ENCODE results near the gene FBN2.
"Not testable (repeated sequence)": the region's sequence is repeated elsewhere in the genome, so short reads cannot be mapped to it uniquely, and the experiment has no call there.

FBN2 gene

DNA sequence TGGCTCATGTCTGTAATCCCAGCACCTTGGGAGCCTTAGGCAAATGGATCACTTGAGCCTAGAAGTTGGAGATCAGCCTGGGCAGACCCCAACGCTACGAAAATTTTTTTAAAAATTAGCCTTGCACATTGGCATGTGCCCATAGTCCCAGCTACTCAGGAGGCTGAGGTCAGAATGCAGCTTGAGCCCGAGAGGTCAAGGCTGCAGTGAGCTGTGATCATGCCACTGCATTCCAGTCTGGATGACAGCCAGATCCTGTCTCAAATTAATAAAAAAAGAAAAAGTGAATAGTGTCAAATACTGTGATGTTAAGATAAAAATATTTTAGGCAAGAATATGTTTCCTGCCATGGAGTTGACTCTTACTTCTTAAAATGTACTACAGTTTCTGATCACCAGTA lies 5.3 kb downstream of the FBN2 start:
- no peak for DNase-seq

DNA sequence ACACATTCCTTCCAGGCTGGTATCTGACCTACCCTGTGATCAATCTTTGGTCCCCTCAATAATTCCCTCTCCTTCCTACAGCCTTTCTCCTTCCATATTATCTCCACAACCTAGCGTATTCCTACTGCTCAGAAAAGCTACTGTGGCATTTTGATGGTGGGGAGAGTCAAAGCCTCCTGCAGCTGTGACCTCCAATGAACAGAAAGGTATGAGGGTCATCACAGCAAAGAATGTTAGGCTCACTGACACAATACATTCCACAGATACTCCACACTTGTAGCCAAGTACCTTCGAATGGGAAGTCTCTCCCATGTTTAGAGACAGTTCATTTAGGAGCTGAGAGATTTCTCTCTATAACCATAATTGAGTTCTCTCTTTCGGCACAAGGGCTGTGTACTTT lies 5.9 kb downstream of the FBN2 start:
- DNase-seq, result no peak

DNA sequence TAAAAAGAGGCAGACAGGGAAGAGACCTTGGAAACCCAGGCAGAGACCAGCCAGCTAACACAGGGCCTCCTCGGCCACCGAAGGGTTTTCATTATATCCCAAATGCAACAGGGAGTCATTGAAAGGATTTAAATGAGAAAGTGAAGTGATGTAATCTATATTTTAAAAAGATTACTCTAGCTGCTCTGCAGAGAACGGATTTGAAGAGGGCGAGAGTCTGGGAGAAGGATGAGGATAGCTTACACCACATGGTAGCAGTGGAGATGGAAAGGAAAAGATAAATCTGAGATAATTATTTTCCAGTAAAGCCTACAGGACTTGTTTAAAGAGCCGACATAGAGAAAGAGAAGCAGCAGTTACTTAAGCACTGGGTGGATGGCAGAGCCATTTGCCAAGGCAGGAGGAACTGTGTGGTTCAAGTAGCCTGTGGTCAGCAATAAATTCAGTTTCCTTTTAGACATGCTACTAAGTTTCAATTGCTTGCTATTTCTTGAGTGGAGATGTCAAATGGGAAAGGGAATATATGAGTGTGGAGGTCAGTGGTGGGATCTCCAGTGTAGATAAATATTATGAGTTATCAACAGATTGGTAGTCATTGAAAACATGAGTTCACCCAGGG lies 9.3 kb downstream of the FBN2 start:
- no peak for DNase-seq

- no peak for DNase-seq
Observed at GRCh38 chr5:128528126-128528525, 9.9 kb downstream of the FBN2 start.

- DNase-seq, result no peak
Observed at GRCh38 chr5:128527077-128527476, 11.0 kb downstream of the FBN2 start.

DNA sequence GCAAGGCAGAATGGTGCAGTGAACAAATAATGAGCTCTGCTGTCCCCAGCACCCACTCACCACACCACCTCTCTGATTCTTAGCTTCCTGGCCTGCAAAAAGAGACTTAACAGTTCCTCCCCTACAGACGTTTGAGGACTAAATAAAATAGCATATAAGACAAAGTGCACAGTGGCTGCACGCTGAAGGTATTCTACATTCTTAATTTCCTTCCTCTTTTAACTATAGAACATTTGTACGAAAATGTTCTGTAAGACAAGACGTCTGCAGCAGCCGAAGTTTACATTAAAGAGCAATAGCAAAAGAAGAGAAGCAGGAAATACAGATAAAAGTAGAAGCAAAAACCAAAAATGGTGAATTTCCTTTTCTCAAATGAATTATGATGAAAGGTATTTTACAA lies 15.7 kb downstream of the FBN2 start:
- DNase-seq, result no peak

DNA sequence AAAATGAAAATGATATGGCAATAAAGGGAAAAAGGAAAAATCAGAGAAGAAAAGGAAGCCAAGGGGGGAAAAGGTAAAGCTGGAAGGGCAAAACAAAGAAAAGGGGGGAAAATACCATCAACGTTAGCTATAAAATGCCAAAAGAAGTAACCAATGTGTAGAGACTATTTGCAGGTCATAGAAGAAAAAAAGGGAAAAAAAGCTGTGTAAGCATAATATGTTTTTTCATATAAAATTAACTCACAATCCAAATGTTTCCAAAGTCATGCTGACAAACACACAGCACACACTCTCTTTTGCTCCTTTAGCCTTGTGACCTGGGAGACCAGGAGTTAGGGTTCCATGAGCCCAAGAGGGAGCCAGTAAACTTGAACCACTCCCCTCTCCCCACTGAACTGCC lies 18.2 kb downstream of the FBN2 start:
- DNase-seq, result no peak

DNA sequence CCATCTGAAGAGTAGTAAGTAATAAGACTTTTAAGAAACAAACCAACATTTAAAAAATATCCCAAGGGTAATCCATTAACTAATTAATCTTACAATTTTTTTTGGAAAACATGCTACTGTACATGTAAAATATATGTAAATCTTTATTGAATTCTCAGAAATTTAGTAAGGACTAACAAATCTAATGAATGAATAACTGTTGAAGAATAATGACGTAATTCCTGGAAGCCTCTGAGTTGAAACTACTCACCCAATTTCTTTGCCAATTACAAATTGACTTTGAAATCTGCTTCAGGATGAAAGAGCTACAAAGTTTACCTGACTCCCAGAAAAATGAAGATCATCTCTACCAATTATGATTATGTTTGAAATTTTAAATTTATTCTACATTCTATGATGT lies 21.1 kb downstream of the FBN2 start:
- no peak for DNase-seq

DNA sequence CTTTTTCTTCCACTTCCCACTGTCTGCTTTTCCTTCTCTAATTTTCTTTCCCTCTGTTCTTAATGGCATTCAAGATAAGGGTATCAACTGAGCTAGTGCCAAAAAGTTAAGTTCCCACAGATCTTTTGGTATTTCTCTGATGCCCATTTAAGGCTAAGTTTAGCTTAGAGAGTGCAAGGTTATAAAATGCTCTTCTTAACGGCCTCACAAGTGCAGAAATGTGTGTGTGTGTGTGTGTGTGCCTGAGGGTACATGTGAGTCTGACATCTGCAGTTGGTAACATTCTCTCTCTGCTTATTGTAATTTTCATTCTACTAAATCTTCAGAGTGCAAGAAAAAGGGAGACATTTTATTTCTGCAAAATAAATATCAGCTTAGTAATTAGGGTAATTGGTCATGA lies 24.2 kb downstream of the FBN2 start:
- DNase-seq, result no peak

DNA sequence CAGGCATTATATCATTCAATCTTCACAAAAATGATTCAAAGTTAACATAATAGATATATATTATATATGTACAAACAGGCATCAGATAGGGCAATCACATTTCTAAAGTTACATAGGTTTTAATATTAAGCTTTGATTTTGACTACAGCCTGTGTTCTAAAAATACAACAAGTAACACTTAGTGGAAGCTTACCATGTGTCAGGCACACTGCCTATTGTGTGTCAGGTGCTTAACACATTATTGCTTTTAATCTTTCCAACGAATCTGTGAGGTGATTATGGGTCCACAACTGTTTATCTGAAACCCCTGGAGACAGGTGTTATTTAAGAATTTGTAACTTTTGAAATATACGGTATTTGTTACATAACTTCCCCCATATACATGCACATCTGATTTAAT lies 25.2 kb downstream of the FBN2 start:
- no peak for DNase-seq

GRCh38 chr5:128506643-128507042 lies 31.4 kb downstream of the FBN2 start:
- no peak for DNase-seq

DNA sequence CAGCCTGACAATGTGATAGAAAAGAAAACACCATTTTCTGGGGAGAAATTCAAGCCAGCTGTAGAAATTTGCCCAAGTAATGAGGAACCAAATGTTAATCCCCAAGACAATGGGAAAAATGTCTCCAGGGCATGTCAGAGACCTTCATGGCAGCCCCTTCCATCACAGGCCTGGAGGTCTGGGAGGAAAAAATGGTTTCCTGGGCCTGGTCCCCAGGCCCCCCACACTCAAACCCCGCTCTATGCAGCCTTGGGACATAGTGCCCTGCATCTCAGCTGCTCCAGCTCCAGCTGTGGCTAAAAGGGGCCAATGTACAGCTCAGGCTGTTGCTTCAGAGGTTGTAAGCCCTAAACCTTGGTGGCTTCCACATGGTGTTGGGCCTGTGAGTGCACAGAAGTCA lies 34.3 kb downstream of the FBN2 start:
- DNase-seq, result not testable (repeated sequence)

DNA sequence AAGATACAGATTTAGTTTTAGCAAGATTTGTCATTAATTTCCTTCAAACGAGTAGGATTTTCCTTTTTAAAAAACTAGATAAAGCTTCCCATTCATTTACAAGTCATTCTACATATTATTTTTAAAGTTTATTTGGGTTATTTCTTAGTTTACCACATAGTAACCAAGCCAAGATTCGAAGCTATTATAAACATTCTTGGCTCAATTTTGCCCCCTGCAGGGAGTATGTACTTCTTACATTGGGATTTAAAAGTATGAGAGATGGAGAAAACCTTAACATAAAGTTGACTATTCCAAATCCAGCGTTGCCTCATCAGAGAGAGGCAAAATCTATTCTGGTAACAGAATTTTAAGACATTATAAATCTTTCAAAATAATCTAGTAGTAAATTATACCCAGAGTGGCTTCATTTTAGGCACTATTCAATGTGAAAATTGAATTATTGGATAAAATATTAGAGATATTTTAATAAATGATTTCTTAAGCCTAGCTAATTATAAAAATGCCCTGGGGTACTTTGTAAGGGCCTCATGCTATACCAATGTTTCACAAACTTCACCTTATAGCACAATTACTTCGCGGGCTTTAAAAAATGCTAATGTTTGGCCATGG lies 39.1 kb downstream of the FBN2 start:
- peak; percentile 1 to 36 for DNase-seq

GRCh38 chr5:128494516-128494915 lies 43.5 kb downstream of the FBN2 start:
- DNase-seq, result no peak

GRCh38 chr5:128493657-128494329 lies 44.3 kb downstream of the FBN2 start:
- DNase-seq, result no peak

GRCh38 chr5:128491291-128491690 lies 46.8 kb downstream of the FBN2 start:
- DNase-seq, result no peak

GRCh38 chr5:128490761-128491160 lies 47.3 kb downstream of the FBN2 start:
- DNase-seq, result no peak

- no peak for DNase-seq
Observed at GRCh38 chr5:128487041-128487440, 51.0 kb downstream of the FBN2 start.

GRCh38 chr5:128483738-128484137 lies 54.3 kb downstream of the FBN2 start:
- DNase-seq, result no peak

DNA sequence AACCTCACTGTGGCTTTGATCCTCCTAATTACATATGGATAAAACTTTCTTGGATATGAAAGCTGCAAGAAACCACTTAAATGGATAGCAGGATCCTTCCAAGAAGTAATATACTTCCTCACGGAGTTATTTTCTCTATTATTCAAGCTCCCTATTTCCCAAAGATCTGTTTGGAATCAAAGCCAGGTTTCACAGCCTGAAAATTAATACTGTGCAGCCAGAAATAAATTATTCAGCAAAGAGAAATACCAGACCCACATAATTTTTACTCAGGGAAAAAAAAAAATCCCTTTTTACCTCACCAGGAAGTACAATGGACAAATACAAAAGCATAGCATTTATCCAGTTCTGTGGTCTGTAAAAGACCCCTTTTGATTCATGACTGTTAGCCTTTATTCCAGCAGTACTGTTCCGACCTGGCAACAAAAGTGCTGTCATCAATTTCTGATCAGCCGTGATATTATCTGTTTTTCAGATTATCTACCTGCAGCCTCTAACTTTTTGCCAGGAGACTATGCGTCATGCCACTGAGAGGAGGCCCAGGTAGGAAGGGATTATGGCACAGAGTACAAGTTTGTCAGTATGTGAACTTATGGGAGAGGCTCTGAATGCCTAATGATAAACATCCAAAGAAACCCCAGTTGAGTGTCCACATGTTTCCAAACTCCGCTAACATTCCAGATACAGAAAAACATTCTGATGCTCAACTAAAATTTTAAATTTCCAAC lies 57.0 kb downstream of the FBN2 start:
- no peak for DNase-seq

DNA sequence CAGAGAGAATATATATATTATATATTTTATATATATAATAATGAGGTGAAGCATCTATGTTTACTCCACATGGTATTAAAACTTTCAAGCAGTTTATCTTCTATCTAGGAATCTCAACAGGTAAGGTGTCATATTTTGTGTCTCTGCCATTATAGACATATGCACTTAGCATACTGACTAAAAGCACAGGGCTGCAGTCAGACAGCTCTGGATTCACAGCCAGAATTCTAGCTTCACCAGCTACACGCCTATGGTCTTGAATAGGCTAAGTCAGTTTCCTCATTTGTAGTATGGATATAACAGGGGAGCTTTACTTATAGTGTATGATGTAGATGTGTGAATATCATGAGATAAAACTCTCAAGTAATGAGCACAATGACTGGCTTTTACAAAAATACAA lies 57.9 kb downstream of the FBN2 start:
- no peak for DNase-seq

- DNase-seq, result no peak
Observed at GRCh38 chr5:128478386-128479368, 59.4 kb downstream of the FBN2 start.

DNA sequence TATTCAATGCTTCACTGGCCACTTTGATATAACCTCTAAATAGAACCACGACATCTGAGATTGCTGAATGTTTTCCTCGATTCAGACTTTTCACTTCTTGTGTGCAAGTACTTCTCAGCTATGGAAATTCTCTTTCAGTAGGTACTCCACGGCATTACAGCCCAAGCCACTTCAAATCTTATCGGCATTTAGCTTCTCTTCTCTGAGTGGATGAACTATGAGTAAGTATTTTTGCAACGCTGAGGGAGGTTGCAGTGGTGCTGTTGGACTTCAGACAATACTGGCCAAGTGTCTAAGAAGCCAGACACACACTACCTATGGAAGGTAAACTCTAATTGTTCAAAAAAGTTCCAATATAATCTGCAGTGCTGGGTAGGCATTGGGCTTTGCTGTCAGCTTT lies 60.1 kb downstream of the FBN2 start:
- DNase-seq, result no peak
